OCI-LY3 (cell line): ENCODE data around the gene PYCR2.

Experiments used
- EZH2phosphoT487 ChIP-seq: fragments of 200-600 bp; shearing (Covaris generic); IDR thresholded peaks from 2 replicates; pipeline ENCODE4 v1.6.1; 2018; ENCODE audit warnings: antibody characterized with exemption, mixed run types, low read depth
- TF ChIP-seq, protein P1 (sequence below): fragments of 200-600, 300-600 bp; sonication (generic); IDR thresholded peaks from 2 replicates; pipeline ENCODE4 v1.5.1; 2014; ENCODE audit warnings: antibody characterized with exemption, low read length, low read depth

DNA sequence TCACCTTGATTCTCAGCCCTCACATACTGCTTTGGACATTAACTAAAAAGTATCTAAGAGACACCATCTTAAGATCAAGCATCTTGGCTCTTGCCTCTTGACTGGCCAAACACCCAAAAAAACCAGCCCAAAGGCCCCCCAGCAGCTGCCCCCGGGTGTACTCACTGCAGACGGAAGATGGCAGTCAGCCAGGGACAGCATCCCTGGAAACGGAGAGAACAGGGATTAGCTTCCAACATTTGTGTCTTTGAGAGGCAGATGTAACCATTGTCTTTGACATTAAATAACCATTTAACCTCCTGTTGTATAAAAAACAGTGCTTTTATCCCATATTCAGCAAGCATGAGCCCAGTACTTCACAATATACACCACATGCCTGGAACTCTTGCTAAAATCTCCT is 53.1 kb downstream of the PYCR2 start:
- TF ChIP-seq, protein P1, sequence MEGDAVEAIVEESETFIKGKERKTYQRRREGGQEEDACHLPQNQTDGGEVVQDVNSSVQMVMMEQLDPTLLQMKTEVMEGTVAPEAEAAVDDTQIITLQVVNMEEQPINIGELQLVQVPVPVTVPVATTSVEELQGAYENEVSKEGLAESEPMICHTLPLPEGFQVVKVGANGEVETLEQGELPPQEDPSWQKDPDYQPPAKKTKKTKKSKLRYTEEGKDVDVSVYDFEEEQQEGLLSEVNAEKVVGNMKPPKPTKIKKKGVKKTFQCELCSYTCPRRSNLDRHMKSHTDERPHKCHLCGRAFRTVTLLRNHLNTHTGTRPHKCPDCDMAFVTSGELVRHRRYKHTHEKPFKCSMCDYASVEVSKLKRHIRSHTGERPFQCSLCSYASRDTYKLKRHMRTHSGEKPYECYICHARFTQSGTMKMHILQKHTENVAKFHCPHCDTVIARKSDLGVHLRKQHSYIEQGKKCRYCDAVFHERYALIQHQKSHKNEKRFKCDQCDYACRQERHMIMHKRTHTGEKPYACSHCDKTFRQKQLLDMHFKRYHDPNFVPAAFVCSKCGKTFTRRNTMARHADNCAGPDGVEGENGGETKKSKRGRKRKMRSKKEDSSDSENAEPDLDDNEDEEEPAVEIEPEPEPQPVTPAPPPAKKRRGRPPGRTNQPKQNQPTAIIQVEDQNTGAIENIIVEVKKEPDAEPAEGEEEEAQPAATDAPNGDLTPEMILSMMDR, result no peak
- no peak for TF ChIP-seq EZH2phosphoT487
